Stimulated activated CD8-positive, alpha-beta memory T cell treated with anti-CD3 and anti-CD28 coated beads, Interleukin-15, amount 100 ng/mL, for 1 hour (primary cell): ENCODE results near the gene MSX2.

ENCODE experiments used
- DNase-seq: peaks from one replicate; pipeline ENCODE4 v3.0.0-alpha.2; 2020; ENCODE audit warnings: low read depth

MSX2 gene

GRCh38 chr5:174718880-174719610 is 5.3 kb upstream of the MSX2 start:
- no peak for DNase-seq

- no peak for DNase-seq
Measured at GRCh38 chr5:174719793-174720611, 4.4 kb upstream of the MSX2 start.

DNA sequence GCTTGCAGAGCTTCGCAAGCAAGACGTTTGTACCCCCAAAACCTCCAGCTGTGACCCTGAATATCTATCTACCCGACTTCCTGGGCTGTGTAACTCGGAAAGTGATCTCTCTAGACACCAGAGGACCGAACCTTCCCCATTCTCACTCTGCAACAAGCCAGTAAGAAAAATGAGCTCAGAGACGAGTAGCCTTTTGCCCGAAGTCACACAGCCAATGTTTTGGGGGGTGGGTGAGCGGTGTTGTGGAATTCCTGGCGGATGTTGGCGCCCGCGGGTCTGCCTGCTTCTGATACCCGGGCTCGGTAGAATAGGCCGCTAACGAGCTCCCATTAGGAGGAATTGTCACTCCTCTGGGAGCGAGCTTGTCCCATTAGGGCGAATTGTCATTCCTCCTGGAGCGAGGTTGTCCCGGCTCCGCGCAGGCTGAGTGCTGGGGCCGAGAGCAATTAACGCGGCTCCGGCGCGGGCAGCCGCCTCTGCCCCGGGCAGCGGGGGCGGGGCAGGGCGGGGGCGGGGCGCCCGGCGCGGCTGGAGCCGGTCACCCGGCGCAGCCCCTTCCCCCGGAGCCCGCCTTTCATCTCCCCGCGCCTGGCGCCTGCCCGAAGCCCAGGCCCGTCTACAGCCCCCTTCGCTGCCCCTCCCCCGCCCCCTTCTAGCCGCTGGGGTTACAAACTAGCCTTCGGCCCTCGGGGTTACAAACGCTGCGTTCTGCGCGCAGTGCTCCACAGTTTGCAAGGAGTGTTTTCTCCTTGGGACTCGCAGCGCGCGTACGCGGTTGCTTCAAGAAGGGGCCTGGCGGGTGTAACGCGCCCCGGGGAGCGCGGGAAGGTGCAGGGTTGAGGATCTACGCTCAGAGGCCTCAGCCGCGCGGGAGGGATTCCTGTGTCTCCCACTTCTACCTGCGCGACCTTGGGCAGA is 3.5 kb upstream of the MSX2 start:
- no peak for DNase-seq

GRCh38 chr5:174721530-174722432 is 2.6 kb upstream of the MSX2 start:
- DNase-seq: no peak

DNA sequence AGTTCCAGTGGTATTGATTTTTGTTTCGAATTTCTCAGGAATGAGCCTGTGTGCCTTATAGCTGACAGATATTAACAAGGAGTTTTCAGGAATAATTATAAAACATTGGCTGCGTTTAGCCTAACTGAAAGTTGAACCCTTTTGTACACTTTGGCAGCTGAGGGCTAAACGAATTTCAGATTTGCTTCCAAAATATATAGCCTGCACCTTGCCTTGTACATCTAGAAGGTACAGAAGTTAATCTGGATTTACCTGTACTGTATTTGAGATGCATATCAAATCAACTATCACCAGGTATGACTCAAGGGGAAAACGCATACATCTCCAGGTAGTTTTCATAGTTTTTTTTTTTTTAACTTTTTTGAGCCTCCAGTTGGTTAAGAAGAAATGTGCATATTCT is 1.9 kb upstream of the MSX2 start:
- no peak for DNase-seq

GRCh38 chr5:174723315-174723978 is 935 bp upstream of the MSX2 start:
- DNase-seq: no peak

DNA sequence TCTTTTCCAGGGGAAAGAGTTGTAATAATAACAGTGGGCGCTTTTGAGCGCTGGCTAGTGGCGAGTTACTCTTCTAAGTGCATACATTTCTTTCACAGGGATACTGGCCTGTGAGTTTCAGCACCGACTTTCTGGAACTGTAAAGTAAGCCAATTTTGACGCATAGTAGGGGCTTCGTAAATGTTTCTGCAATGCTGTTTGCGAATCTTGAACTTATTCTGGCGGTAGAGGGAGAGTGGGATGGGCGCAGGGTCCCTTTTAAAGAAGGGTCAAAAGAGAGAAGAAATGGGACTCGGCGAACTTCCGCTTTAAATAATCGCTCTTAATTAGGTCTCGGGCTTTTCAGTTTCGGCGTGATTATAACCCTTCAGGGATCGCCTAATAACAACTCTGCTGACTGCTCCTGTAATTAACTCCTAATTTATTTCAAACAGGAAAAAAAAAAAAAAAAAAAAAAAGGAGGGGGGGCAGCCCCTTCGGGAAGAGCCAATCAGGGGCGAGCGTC is 351 bp upstream of the MSX2 start:
- DNase-seq: no peak

DNA sequence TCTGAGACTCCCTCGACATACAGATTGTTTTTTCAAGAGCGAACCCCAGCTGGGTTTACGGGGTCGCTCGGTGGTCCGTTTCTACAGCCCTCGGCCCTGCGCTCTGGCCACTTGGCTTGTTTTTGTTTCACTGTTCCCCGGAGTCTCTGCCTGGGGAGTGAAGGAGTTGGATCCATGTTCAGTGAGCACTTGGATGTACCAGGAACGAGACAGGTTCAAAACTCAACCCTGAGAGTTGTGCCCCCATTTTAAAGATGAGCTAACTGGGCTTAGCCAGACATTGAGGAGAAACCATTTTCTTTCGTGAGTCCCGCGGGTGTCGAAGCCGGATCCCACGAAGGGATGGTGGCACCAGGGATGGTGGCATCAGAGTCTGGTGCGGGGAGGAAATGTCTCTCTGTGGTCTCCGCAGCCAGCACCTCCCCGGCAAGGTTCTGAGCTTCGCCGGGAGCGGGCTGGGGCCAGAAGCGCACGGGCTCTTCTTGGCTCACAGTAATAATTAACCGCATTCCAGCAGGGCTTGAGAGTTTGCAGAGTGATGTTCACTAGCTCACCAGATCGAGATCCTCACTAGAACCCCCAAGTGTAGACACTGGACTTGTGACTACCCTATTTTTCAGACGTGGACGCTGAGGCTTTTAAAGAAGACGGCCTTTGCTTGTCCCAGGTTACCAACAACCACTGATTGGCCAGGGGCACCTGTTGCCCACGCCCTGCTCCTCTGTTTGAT is 1.0 kb downstream of the MSX2 start:
- no peak for DNase-seq

GRCh38 chr5:174725991-174726601 is 1.7 kb downstream of the MSX2 start:
- no peak for DNase-seq

- DNase-seq: no peak
Measured at GRCh38 chr5:174726916-174727793, 2.8 kb downstream of the MSX2 start.

GRCh38 chr5:174727794-174728680 is 3.7 kb downstream of the MSX2 start:
- DNase-seq: no peak

- no peak for DNase-seq
Measured at GRCh38 chr5:174729075-174729680, 4.8 kb downstream of the MSX2 start.

GRCh38 chr5:174731214-174732035 is 7.0 kb downstream of the MSX2 start:
- DNase-seq: no peak

DNA sequence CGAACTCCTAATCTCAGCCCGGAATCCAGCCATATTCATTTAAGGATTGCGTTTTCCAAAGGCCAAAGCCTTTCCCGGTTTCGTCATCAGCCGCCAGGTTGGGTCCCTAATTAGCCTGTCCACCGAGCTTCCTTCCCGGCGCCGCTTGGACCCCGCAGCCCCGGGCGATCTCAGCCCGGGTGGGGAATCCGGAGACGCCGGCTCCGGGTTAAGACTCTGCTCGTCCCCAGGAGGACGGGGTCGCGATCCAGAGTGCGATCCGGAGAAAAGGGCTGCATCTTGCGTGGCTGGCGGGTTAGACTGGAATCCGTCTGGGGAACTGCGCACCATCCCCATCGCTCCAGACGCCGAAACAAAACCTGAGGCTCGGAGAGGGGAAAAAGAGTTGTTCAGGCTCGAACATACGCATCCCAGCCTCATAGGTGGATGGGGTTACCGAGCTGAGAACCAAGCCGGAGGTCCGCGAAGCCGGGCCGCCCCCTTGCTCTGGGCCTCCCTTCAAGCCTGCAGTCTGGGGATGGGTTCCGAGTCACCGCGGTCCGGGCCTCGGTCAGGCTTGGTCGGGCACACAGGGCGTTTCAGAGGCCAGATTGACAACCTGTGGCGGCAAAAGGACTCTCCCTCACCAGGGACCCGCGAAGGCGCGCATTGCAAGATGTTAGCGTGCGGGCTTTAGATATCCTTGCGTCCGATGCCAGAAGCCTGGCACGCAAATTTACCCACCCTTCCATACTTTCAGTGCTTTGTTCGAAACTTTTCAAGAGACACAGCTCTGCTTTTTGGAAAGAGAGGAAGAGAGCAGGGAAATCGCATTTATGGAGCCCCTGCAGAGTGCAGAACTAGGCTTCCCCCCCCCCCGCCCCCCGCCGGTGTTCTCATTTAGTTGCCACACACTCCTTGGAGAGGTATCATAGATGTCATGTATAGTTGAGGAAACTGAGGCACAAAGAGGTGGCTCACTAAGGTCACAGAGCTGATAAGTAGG is 7.9 kb downstream of the MSX2 start:
- DNase-seq: no peak
